Measurements from ENCODE around the gene FAM114A1. TPM values are rescaled to one million over a fixed set of nuclear protein-coding genes. Genes with fewer than 3 reads are reported as not detected.

The FAM114A1 gene
- total RNA-seq, 1 donor from 2014 or later: 81.3 TPM

GRCh38 chr4:38857354-38858096 is 10.1 kb upstream of the FAM114A1 start:
- DNase-seq (ENCODE audit: low spot score): no peak

GRCh38 chr4:38858097-38858420 is 9.5 kb upstream of the FAM114A1 start:
- no peak for DNase-seq (ENCODE audit: low spot score)

GRCh38 chr4:38859501-38859900 is 8.1 kb upstream of the FAM114A1 start:
- DNase-seq (ENCODE audit: low spot score): no peak

DNA sequence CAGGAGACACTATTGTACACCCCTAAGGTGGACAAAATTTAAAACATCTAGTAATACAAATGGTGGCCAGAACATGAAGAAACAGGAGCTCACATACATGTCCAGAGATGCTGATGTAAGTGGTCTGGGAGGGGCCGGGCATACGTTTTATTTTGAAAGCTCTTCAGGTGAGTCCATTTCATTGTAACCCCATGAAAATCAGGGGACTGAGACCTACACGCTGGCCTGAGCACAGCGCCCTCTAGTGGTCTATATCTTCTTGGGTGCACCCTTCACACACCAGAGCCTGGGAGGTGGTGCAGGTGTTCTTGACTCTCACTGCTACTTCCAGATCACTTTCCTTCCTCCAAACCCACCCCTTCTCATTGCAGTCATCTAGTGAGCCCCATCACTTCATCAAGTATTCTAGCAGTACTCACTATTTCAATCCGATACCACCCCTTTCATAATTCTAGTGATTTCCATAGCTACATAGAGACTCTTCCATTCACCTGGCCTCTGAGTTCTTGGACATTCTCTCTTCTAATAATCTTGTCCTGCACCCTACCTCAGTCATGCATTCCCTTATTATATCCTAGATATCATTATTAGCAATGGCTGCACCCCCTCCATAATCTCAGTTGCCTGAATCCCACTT is 6.7 kb upstream of the FAM114A1 start:
- DNase-seq (ENCODE audit: low spot score): no peak

DNA sequence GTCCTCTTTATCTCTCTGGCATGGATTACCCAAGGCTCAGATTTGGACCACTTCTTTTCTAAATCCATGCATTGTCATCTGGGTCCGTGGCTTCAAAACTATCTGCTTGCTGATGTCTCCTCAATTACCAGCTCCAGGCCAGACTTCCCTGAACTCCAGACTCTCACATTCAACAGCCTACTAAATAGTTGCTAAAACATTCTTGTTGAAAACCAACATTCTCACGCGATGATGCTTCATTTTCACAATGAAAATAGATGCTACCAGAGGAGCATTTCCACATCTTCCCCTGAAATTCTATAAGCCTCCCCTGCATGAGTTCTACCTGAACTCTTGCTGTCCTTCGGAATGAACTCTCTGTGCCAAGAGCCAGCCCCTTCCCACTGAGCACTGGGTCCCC is 5.8 kb upstream of the FAM114A1 start:
- DNase-seq (ENCODE audit: low spot score): no peak

DNA sequence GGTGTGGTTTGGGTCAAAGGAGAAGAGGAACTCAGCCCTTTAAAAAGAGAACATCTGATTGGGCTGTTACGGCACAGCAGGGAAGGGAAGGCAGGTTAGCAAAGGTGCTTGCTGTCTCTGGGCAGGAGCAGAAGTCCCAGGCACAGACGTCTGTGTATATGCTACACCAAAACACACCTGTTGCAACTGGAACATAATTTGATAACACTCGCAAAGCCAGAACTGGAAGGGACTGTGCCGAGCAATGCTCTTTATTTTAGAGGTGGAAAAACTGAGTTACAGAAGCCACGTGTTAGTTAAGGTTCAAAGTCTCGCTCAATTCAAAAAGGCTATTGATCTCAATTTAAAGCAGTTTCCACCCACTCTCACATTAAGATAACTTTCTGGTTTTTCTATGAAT is 2.2 kb upstream of the FAM114A1 start:
- DNase-seq (ENCODE audit: low spot score): no peak

DNA sequence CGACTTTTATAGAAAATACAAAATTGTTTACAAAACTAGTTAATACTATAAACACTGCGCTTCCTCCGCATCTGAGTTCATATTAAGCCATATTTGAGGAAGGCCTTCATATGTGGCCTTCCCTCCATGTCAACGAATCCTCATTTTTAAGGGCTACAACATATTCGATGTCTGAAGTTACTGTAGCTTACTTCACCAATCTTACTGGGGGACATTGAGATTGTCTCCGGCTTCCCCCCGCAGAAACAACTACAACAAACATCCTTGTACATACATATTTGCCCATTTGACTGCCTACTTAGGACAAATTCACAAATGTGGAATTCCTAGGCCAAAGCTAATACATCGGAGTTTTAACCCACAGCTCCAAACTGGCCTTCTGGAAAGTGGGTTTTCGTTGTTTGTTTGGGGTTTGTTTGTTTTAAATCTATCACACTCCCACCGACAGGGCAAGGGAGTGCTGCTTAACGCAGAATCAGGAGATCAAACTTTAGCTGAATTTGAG is 581 bp upstream of the FAM114A1 start:
- DNase-seq (ENCODE audit: low spot score): no peak

DNA sequence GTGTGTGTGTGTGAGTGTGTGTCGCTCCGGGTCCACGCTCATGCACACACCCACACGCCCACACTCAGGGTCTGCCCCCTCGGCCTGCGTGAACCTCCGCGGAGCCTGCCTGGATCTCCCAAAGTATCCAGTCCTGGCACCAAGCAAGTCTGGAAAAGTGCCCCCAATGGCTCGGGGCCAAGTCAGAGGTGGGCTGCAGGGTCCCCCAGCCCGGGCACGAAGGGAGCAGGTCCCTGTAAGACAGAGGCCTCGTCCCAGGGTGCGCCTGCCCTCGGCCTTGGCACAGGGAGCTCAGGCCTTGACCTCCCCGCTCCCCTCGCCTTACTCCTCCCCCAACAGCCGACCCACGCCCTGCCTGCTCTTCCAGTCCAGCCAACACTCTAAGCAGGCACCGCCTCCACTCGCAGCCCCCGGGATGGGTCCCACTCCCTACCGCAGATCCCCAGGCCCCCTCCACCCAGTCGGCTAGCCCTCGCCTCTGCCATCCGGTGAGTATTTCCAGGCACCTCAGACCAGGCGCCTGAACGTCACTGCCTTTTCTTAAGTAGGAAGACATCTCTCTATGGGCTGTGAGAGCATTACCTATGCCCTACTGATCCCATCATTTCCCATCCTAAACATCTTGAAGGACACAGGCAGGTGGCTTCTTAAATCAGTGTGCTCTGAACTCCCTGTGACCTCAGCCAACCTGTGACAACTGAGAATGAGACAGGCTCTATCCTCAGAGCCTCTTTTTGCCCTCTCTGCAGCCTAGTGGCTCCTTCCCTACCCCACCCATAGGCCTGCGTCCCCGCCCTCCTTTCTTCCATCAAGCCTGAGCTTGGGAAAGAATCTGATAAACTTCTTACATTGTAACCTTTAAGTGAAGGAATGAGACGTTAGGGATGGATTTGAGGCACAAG is 704 bp downstream of the FAM114A1 start:
- DNase-seq (ENCODE audit: low spot score): no peak

GRCh38 chr4:38869511-38869910 is 1.9 kb downstream of the FAM114A1 start:
- no peak for DNase-seq (ENCODE audit: low spot score)

GRCh38 chr4:38870098-38870808 is 2.6 kb downstream of the FAM114A1 start:
- no peak for DNase-seq (ENCODE audit: low spot score)

- DNase-seq (ENCODE audit: low spot score): no peak
These were observed 4.0 kb downstream of the FAM114A1 start for GRCh38 chr4:38871593-38871992.

DNA sequence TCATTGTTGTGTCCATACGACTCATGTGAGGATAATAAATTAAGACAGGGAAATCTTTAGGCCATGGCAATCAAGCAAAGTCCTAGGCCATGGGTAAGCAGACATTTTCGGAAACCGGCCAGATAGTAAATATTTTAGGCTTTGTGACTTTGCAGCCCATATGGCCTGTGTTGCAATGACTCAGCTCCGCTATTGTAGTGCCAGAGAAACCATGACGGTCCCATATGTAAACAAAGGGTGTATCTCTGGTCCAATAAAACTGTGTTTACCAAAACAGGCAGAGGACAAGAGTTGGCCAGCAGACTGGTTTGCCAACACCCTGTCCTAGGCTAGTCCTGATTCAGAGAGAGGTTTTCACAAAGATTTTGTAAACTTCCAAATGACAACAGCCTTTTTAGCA is 5.0 kb downstream of the FAM114A1 start:
- no peak for DNase-seq (ENCODE audit: low spot score)

DNA sequence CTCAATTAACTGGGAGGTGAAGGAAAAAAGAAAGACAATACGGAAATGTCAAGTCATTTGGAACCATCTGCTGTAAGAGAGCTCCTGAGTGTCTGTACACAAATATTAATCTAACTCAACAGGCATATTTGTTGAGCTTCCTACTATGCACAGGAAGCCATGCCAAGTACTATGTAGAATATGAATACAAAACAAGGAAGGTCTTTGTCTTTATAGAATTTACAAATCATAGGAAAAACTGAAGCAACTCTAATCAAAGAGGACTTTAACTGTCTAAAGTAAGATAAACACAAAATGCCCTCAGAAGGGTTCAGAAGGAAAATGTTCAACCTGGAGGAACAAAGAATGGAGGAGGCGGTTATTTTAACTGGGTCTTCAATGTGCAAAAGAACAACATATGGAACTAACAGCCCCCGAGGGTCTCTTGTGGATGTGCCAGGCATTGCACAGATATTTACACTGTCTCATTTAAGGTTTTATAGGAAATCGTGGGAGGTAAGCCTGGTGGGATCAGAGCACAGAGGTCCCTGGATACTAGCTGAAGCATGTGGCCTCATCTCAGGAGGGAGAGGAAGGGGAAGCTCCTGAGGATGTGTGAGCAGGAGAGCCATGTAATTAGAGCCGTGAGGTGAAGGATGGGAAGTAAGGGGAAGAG is 5.8 kb downstream of the FAM114A1 start:
- no peak for DNase-seq (ENCODE audit: low spot score)

- no peak for DNase-seq (ENCODE audit: low spot score)
These were observed 9.0 kb downstream of the FAM114A1 start for GRCh38 chr4:38876636-38877035.

DNA sequence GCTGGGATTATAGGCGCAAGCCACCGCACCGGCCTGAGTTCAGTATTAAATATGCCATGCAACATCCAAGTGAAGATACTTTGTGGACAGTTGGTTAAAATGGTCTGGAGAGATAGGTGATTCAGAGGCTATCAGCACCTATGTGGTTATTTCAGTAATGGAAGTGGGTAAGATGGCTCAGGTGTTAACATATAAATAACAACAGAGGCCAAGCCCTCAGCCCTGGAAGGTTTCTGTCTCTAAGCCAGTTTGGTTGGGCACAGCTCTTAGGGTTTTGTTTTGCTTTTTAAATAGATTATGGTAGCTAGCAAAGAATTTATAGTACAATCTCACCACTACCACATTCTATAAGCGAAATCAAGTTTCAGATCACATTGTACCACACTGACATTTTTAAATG is 16.6 kb downstream of the FAM114A1 start:
- no peak for DNase-seq (ENCODE audit: low spot score)

DNA sequence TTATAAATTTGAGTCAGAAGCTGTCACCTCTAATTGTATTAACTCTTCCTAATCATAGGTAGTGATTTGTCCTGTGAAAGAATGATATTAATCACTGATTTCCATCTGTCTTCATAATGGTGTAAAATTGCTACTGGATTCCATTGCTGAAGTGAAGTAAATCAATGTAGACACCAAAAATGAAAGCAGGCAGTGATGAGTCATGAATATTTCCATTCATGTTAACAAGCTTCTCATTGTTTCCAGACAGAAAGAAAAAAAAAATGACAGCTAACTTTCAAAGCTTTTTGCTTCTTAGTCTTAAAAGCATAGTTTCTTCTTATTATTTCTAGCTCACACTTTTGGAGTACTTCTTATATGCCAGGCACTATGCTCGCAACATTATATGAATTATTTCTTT is 21.5 kb downstream of the FAM114A1 start:
- no peak for DNase-seq (ENCODE audit: low spot score)

DNA sequence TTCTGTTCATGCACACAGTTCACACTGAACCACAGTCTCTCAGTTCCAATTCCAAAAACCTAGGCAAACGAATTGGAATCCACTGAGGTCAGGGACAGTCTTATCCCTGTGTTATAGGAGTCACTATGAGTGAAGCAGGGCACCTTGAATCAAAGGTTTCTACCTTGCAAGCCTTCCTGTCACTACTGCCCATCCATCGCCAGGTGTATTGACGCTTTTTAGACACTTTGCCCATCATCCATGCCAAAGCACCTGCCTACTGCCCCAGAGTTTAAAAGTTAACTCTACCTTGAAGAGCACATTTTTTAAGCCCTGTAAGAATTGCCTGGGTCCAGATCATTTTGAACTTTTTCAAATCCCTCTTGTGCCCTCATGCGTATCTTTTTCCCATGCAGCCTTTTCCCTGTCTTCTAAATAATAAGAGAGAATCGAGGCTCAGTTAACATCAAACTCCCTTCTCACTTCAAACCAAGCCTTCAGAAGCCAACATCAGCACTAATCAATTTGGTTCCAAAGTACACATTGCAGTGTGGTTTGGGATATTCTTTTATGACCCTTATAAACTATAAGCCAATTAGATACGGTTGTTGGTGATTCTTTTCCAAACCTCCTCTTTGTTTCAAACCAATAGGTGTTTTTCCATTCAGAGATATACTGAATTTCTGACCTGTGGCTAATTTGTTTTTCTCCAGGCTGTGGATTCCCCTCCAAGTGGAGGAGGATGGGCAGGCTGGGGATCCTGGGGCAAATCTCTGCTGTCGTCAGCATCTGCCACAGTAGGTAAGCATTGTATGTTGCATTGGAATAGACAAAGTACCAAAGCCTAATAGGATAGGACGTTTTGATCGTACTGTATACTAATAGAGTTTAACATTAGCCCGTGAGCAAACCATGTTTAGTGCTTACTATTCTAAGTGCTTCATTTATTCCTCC is 23.7 kb downstream of the FAM114A1 start:
- DNase-seq (ENCODE audit: low spot score): no peak

DNA sequence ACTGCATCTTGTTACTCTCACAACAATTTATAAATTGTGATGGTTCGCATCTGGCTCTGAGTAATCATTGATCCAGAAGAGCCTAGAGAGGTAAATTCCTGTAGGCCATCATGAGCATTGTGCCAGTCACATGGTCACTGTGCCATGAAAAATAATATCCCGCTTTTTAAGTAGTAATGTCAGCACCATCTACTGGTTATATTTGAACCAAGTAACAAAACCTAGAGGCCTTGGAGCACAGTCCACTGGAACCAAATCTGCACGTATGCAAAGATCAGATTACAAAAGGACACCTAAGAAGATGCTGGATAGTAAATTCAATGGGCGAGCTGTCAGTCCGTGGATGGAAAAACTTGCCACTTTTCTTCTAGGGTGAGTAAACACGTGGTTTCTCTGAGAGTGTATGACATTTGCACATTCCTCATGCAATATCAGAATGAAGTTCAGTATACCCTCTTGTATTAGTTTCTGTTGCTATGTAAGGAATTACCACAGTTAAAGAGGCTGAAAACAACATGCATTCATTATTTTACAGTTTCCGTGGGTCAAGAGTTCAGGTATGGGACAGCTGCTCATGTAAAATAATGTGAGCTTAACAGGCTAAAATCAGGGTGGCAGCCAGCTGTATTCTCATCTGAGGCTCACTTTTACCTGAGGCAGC is 26.8 kb downstream of the FAM114A1 start:
- no peak for DNase-seq (ENCODE audit: low spot score)

DNA sequence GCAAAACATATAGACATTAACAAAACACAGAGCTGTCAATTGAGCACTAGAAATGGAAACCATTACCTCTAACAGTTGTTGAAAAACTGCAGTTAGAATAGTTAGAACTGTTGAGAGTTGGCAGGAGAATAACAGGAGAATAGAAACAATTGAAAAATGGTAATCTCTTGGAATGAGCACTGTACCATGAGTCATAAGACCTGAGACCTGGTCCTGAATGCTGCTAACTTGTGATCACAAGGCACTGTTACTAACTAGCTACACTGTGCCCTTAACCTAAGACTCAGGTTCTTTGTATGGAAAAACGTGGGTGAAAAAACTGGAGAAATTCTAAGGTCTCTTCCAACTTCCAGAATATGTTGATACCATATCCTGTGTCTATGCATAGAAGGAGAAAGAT is 29.3 kb downstream of the FAM114A1 start:
- DNase-seq (ENCODE audit: low spot score): no peak
